UCSD-AML1 (cell line): ENCODE data around the gene LONRF2.

Source experiments
- DNase-seq: peaks from one replicate; lab custom pipeline; 2025; ENCODE audit not compliant: unreplicated experiment; lab: John Stamatoyannopoulos, UW

Gene LONRF2

GRCh38 chr2:100276716-100277115, 45.6 kb downstream of the LONRF2 start:
- DNase-seq: no peak

- no peak for DNase-seq
These were observed 47.1 kb downstream of the LONRF2 start for GRCh38 chr2:100275200-100275589.

- DNase-seq: no peak
These were observed 47.6 kb downstream of the LONRF2 start for GRCh38 chr2:100274566-100275199.

GRCh38 chr2:100274076-100274475, 48.2 kb downstream of the LONRF2 start:
- no peak for DNase-seq

GRCh38 chr2:100273387-100273786, 48.9 kb downstream of the LONRF2 start:
- DNase-seq: no peak

GRCh38 chr2:100272841-100273329, 49.4 kb downstream of the LONRF2 start:
- DNase-seq: no peak

- DNase-seq: no peak
These were observed 51.1 kb downstream of the LONRF2 start for GRCh38 chr2:100271210-100271609.

GRCh38 chr2:100270381-100271146, 51.7 kb downstream of the LONRF2 start:
- no peak for DNase-seq

- no peak for DNase-seq
These were observed 52.4 kb downstream of the LONRF2 start for GRCh38 chr2:100269889-100270288.

GRCh38 chr2:100268986-100269385, 53.3 kb downstream of the LONRF2 start:
- DNase-seq: no peak

- DNase-seq: no peak
These were observed 54.5 kb downstream of the LONRF2 start for GRCh38 chr2:100267751-100268150.

- no peak for DNase-seq
These were observed 56.2 kb downstream of the LONRF2 start for GRCh38 chr2:100266126-100266525.

GRCh38 chr2:100265226-100265625, 57.1 kb downstream of the LONRF2 start:
- no peak for DNase-seq

- no peak for DNase-seq
These were observed 57.6 kb downstream of the LONRF2 start for GRCh38 chr2:100264651-100265050.

GRCh38 chr2:100264121-100264520, 58.2 kb downstream of the LONRF2 start:
- DNase-seq: no peak

- peak; percentile 39 for DNase-seq
These were observed 59.6 kb downstream of the LONRF2 start for GRCh38 chr2:100262555-100263320.

- no peak for DNase-seq
These were observed 60.3 kb downstream of the LONRF2 start for GRCh38 chr2:100262046-100262445.

- peak; percentile 19 for DNase-seq
These were observed 61.3 kb downstream of the LONRF2 start for GRCh38 chr2:100260712-100261620.

GRCh38 chr2:100259106-100259505, 63.2 kb downstream of the LONRF2 start:
- no peak for DNase-seq

GRCh38 chr2:100257939-100258338, 64.4 kb downstream of the LONRF2 start:
- no peak for DNase-seq

- DNase-seq: no peak
These were observed 65.5 kb downstream of the LONRF2 start for GRCh38 chr2:100256849-100257248.
